Measurements from ENCODE around the gene SEC23B. TPM values are rescaled to one million over a fixed set of nuclear protein-coding genes. Genes with fewer than 3 reads are reported as not detected.

Gene SEC23B
- total and polyA plus RNA-seq, 2 of the 8 experiments (the other 6 are each of a cell fraction or from before 2014, with no cell fraction given), result 53.3 to 62.8 TPM

DNA sequence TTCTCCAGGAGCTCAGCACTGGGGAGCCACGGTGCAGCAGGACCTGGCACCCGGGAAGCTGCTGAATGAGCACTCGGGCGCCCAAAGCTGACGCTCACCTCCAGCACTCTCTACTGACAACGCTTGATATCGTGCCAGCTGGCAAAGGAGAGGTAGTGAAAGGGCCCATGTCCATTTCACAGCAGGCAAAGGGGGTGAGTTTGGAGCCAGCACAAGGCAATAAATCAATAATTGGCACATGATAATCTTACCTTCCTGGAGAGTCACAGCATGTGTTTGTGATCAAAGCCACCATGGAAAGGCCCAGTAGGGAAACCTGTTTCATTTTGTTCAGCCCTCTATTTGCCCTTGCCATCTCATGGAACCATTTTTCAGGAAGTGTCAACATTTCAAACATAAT is 36.2 kb downstream of the SEC23B start:
- Histone ChIP-seq H3K23me2 (ENCODE audit: low read depth, low read length) (no peaks in the 10 kb centered on the region), H4K5ac (ENCODE audit: insufficient read length, low read depth, low read length) (no peak overlapping the region), H3K4me1 (replicated peaks in 1 of 4; ENCODE audit: control insufficient read depth in 3 of 4, insufficient read depth in 4 of 4, low read length in 3 of 4) (no peaks in the 10 kb centered on the region), H2AFZ (ENCODE audit: low read length) (no peak overlapping the region), H3K4me3 (ENCODE audit: extremely low read depth in 1 of 4, insufficient read depth in 2 of 4, low read depth in 3 of 4, low read length in 4 of 4) (no peak overlapping the region), H2AK5ac (ENCODE audit: low read depth, low read length) (no peak overlapping the region), H4K8ac (ENCODE audit: extremely low read depth, insufficient read depth, low read length) (no peak overlapping the region), H2BK15ac (ENCODE audit: low read length) (no peak overlapping the region), H3K36me3 (ENCODE audit: control insufficient read depth in 2 of 4, insufficient read depth in 4 of 4, low read length in 3 of 4) (peaks cover 10 to 47% (median 26%) of the 10 kb centered on the region in 4 experiments), H2BK20ac (ENCODE audit: low read length) (no peak overlapping the region), H4K20me1 (replicated peaks in 1 of 2; ENCODE audit: control insufficient read depth in 1 of 2, insufficient read depth in 2 of 2, low read length in 2 of 2) (peaks cover 5 to 6% of the 10 kb centered on the region in 2 experiments), H3K4me2 (ENCODE audit: insufficient read depth in 1 of 2, low read depth in 2 of 2, low read length in 2 of 2) (no peak overlapping the region), H2BK120ac (replicated peaks; ENCODE audit: low read depth, low read length) (no peak overlapping the region), H2BK5ac (ENCODE audit: low read depth, low read length) (no peak overlapping the region), H2BK12ac (ENCODE audit: low read depth, low read length) (no peak overlapping the region), H3K56ac (replicated peaks; ENCODE audit: insufficient read length, low read depth, low read length) (no peak overlapping the region), H3K23ac (ENCODE audit: insufficient read length) (no peak overlapping the region), H3K4ac (replicated peaks; ENCODE audit: insufficient read length, low read depth, low read length) (no peak overlapping the region), H3K14ac (ENCODE audit: insufficient read length) (no peak overlapping the region), H3K79me2 (ENCODE audit: control insufficient read depth in 1 of 2, insufficient read depth in 2 of 2, low read length in 2 of 2) (no peaks in the 10 kb centered on the region), H3K27me3 (replicated peaks in 1 of 4; ENCODE audit: control insufficient read depth in 3 of 4, extremely low read depth in 1 of 4, insufficient read depth in 3 of 4, low read length in 3 of 4) (no peaks in the 10 kb centered on the region), H3K27ac (ENCODE audit: low read depth, low read length) (no peak overlapping the region), H3K9ac (replicated peaks in 1 of 4; ENCODE audit: extremely low read depth in 1 of 4, low read depth in 3 of 4, low read length in 3 of 4) (no peak overlapping the region), H3K18ac (ENCODE audit: extremely low read depth, low read length) (no peak overlapping the region), H4K91ac (replicated peaks; ENCODE audit: insufficient read length, low read length) (no peak overlapping the region), H3K9me3 (ENCODE audit: insufficient read depth in 2 of 2, low read depth in 1 of 2, low read length in 1 of 2) (no peaks in the 10 kb centered on the region), H3K79me1 (ENCODE audit: low read depth, low read length) (no peaks in the 10 kb centered on the region)
- FAIRE-seq (no peak), DNase-seq (ENCODE audit: low read depth in 1 of 2, low spot score in 2 of 2) (no peak)
- CTCF ChIA-PET (ENCODE audit: partially characterized antibody), result no interaction called here
- WGBS, 2 experiments (ENCODE audit: extremely low coverage in 1 of 2, insufficient coverage in 1 of 2, insufficient read length in 1 of 2, insufficient replicate concordance in 2 of 2, low coverage in 1 of 2, low lambda C conversion rate in 2 of 2, missing lambda C conversion rate in 1 of 2), result 89% methylated on average over 7 of the region's 7 CpGs; no CpG with 5 or more reads in 1 of the 2 experiments
- POLR2A ChIA-PET (ENCODE audit: partially characterized antibody), result interaction anchor here (0.9 to 1.1 kb wide), 2 partner anchors 16 to 77 kb away, joined by 3 to 4 read pairs; partner anchors contain the start of gene DZANK1
- no peak for TF ChIP-seq BCL11A (IDR thresholded peaks at IDR 0.05; ENCODE audit: low read depth in 2 of 2, low read length in 2 of 2)
- TF ChIP-seq HDAC6 (IDR thresholded peaks at IDR 0.05; ENCODE audit: low read depth, low read length), result no peak
- TF ChIP-seq EP300 (IDR thresholded peaks at IDR 0.05; ENCODE audit: borderline replicate concordance in 1 of 2, low read depth in 2 of 2, low read length in 2 of 2), result no peak
- no peak for TF ChIP-seq HDAC2 (IDR thresholded peaks at IDR 0.05; ENCODE audit: borderline replicate concordance in 1 of 2, low read depth in 2 of 2, low read length in 2 of 2)
- TF ChIP-seq CBX8 (IDR thresholded peaks at IDR 0.05; ENCODE audit: borderline replicate concordance, low read depth, low read length), result no peak
- no peak for TF ChIP-seq RBBP5 (IDR thresholded peaks at IDR 0.05; ENCODE audit: borderline replicate concordance, low read depth, low read length)
- no peak for TF ChIP-seq GTF2F1 (IDR thresholded peaks at IDR 0.05; ENCODE audit: borderline replicate concordance, low read depth, low read length)
- no peak for TF ChIP-seq SAP30 (IDR thresholded peaks at IDR 0.05; ENCODE audit: insufficient read depth, insufficient replicate concordance, low read length)
- TF ChIP-seq FOSL1 (IDR thresholded peaks at IDR 0.05; ENCODE audit: insufficient read depth, low read depth, low read length), result no peak
- TF ChIP-seq CTBP2 (IDR thresholded peaks at IDR 0.05; ENCODE audit: borderline replicate concordance, insufficient read depth, insufficient read length, low read length), result no peak
- no peak for TF ChIP-seq CREB1 (IDR thresholded peaks at IDR 0.05)
- TF ChIP-seq BRCA1 (IDR thresholded peaks at IDR 0.05; ENCODE audit: low read depth, low read length), result no peak
- TF ChIP-seq NRF1 (IDR thresholded peaks at IDR 0.05; ENCODE audit: low read depth, low read length), result no peak
- TF ChIP-seq POU5F1 (IDR thresholded peaks at IDR 0.05; ENCODE audit: low read depth, low read length), result no peak

Data from H1 (cell line).